Caco-2 (cell line): Measurements from ENCODE around the gene SPTLC2. TPM values are rescaled to one million over a fixed set of nuclear protein-coding genes. Genes with fewer than 3 reads are reported as not detected.
A peak's percentile ranks its signal among the peaks of the same experiment; 100 is the strongest.

ENCODE experiments used
- BruUV-seq: library from RNA; stranded (reverse); fragments of 400-500 nt; replicated peaks from 2 replicates; lab custom pipeline; 2021; lab: Mats Ljungman, UMichigan
- CTCF ChIA-PET: fragments of 300-600 bp; sonication (Branson Sonifier 250); formaldehyde crosslinking; loops from one replicate; lab custom pipeline; 2022; ENCODE audit warnings: antibody characterized with exemption; lab: Charles Lee
- POLR2A ChIA-PET: fragments of 300-600 bp; sonication (Branson Sonifier 250); formaldehyde crosslinking; loops from one replicate; lab custom pipeline; 2022; ENCODE audit warnings: antibody characterized with exemption; lab: Charles Lee
- DNase-seq, 2 experiments: peaks; one replicate each; pipeline versions ENCODE4 v3.0.0 to v3.0.0-alpha.2; 2020 to 2022
- H3K27me3 ChIP-seq: replicated peaks from 2 replicates; pipeline ENCODE4 v1.6.0; 2011; ENCODE audit warnings: low read length; ENCODE audit not compliant: control insufficient read depth, insufficient read depth
- H3K36me3 ChIP-seq: 2 replicates; pipeline ENCODE4 v1.5.1; 2011; ENCODE audit warnings: low read length; ENCODE audit not compliant: control insufficient read depth, insufficient read depth
- H3K4me1 ChIP-seq: fragments of 250-450 bp; sonication (Bioruptor Pico); 2 replicates; pipeline ENCODE4 v1.5.1; 2020; ENCODE audit warnings: mild to moderate bottlenecking
- H3K4me3 ChIP-seq: 2 replicates; pipeline ENCODE4 v1.5.1; 2011; ENCODE audit warnings: low read depth, mild to moderate bottlenecking, control low read depth, low read length
- H3K9me3 ChIP-seq: fragments of 250-450 bp; sonication (Bioruptor Pico); 2 replicates; pipeline ENCODE4 v1.5.1; 2020; ENCODE audit warnings: mild to moderate bottlenecking, moderate library complexity
- H3K27ac Mint-ChIP-seq: one replicate; pipeline ENCODE4 v1.8.0; 2022; ENCODE audit warnings: mixed read lengths; ENCODE audit not compliant: unreplicated experiment
- H3K27me3 Mint-ChIP-seq: one replicate; pipeline ENCODE4 v1.8.0; 2022; ENCODE audit warnings: mixed read lengths; ENCODE audit not compliant: insufficient read depth, unreplicated experiment
- H3K36me3 Mint-ChIP-seq: one replicate; pipeline ENCODE4 v1.8.0; 2022; ENCODE audit warnings: mild to moderate bottlenecking, mixed read lengths; ENCODE audit not compliant: insufficient read depth, unreplicated experiment
- H3K4me1 Mint-ChIP-seq: one replicate; pipeline ENCODE4 v1.8.0; 2022; ENCODE audit warnings: low read depth, mixed read lengths; ENCODE audit not compliant: unreplicated experiment
- H3K4me3 Mint-ChIP-seq: one replicate; pipeline ENCODE4 v1.8.0; 2022; ENCODE audit warnings: mild to moderate bottlenecking, moderate library complexity, mixed read lengths; ENCODE audit not compliant: unreplicated experiment
- H3K9me3 Mint-ChIP-seq: one replicate; pipeline ENCODE4 v1.8.0; 2022; ENCODE audit warnings: mixed read lengths; ENCODE audit not compliant: unreplicated experiment
- CTCF ChIP-seq, 2 experiments: fragments of 200-600 bp in 1 of 2; IDR thresholded peaks; 1 replicate in 1 of 2; 2 replicates in 1 of 2; pipeline versions ENCODE4 v1.5.1 to v1.8.0; 2011 to 2022; ENCODE audit warnings: antibody characterized with exemption in 1 of 2, control low read depth in 1 of 2, inconsistent platforms in 1 of 2, low read depth in 1 of 2, low read length in 1 of 2, mild to moderate bottlenecking in 1 of 2, moderate library complexity in 1 of 2; ENCODE audit not compliant: insufficient read depth in 1 of 2, severe bottlenecking in 1 of 2, unreplicated experiment in 1 of 2
- intact Hi-C: fragments of 100-400 bp; cut with micrococcal nuclease; formaldehyde crosslinking; loops from one replicate; pipeline ENCODE4 v1.10.0; 2022; ENCODE audit not compliant: unreplicated experiment
- total RNA-seq: library from RNA; stranded (reverse); gene quantifications from 2 replicates; pipeline ENCODE4 v1.2.3, GENCODE V29; 2022

SPTLC2 gene
- total RNA-seq, 1 experiment from 2014 or later, result 49.6 TPM

- intact Hi-C loops, result loop anchor here (5.0 kb wide), 2 partner anchors 92 to 158 kb away; partner anchors contain the start of genes AHSA1, ALKBH1, SLIRP and VIPAS39
These were observed 890 bp downstream of the SPTLC2 start for GRCh38 chr14:77615361-77616132.

DNA sequence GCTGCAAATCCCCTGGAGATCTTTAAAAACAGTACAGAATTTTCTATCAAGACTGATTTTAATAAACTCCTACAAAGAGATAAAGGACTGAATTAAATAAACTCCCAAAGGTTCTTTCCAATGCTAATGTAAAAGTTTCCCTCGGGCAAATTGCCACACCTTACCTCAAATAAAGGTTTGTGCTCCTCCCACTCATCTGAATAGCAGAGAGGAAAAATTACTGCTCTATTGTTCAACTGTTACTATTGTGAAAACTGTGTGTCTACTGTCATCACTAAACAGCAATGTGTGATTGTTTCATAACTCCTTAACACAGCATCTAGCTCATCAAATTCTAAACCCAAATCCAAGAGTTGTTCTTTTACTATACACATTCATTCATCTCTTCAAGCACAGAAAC is 3.2 kb downstream of the SPTLC2 start:
- Mint-ChIP-seq H3K27me3 (no peaks in the 10 kb centered on the region), H3K9me3 (no peaks in the 10 kb centered on the region), H3K36me3 (peaks cover 13% of the 10 kb centered on the region), H3K27ac (peak overlapping the region; percentile 63), H3K4me3 (peak overlapping the region; percentile 55), H3K4me1 (peaks cover 35% of the 10 kb centered on the region)
- Histone ChIP-seq H3K4me1 (peaks cover 31% of the 10 kb centered on the region), H3K36me3 (no peaks in the 10 kb centered on the region), H3K27me3 (no peaks in the 10 kb centered on the region), H3K4me3 (no peak overlapping the region), H3K9me3 (no peaks in the 10 kb centered on the region)
- CTCF ChIA-PET, result no interaction called here
- POLR2A ChIA-PET, result no interaction called here
- TF ChIP-seq CTCF (IDR thresholded peaks at IDR 0.05; ENCODE audit: insufficient read depth in 1 of 2, low read depth in 1 of 2, low read length in 1 of 2, severe bottlenecking in 1 of 2, unreplicated experiment in 1 of 2), result no peak
- intact Hi-C loops, result no loop called here
- DNase-seq, result no peak
- BruUV-seq, result no TSS peak

More at GRCh38 chr14:77615361-77616132, 890 bp downstream of the SPTLC2 start:
- peak in 1 of 2 experiments; percentile 16 for DNase-seq
- ChIA-PET CTCF (no interaction called here), POLR2A (interaction anchor here (1.0 kb wide), 1 partner anchor 11 kb away, joined by 7 read pairs; no protein-coding TSS in a partner anchor)
- peaks cover 18% of the 10 kb centered on the region for H3K36me3 Mint-ChIP-seq
- peaks cover 28% of the 10 kb centered on the region for H3K4me1 ChIP-seq
- peak overlapping the region; percentile 92 for H3K4me3 ChIP-seq
- no peaks in the 10 kb centered on the region for H3K36me3 ChIP-seq
- no peaks in the 10 kb centered on the region for H3K9me3 ChIP-seq
- peaks cover 30% of the 10 kb centered on the region for H3K4me1 Mint-ChIP-seq
- H3K27ac Mint-ChIP-seq, result peak overlapping the region; percentile 74
- no peak for TF ChIP-seq CTCF (IDR thresholded peaks at IDR 0.05; ENCODE audit: insufficient read depth in 1 of 2, low read depth in 1 of 2, low read length in 1 of 2, severe bottlenecking in 1 of 2, unreplicated experiment in 1 of 2)
- no peaks in the 10 kb centered on the region for H3K9me3 Mint-ChIP-seq
- no TSS peak for BruUV-seq
- no peaks in the 10 kb centered on the region for H3K27me3 Mint-ChIP-seq
- H3K27me3 ChIP-seq, result no peaks in the 10 kb centered on the region
- H3K4me3 Mint-ChIP-seq, result peak overlapping the region; percentile 81

DNA sequence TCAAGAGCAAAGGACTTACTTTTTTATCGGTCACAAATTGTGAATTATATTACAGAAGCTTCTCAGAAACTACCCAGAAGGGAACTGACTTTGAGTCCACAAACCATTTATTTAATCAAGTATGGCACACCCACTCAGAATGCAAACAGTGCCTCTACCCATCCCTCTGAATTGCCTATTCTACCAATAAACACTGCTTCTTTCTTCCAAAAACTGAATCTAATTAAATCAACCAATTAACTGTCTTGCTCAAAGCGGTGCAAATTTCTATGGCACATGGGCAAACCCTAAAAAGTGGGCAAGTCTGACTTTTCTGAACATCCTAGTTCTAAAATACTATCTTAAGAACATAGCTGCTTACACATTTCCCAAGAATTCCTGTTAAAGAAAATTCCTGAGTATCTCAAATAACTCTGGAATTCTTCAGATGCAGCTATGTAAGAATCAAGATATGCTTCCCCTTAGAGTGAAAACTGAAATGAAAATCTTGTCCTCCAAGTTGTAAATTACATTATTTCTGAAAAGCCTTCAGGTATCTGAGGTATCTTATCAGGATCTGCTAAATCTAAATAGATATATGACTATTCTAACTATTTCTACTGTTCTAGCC is 4.3 kb downstream of the SPTLC2 start:
- ChIA-PET POLR2A (no interaction called here), CTCF (no interaction called here)

More for the DNA sequence above, 4.3 kb downstream of the SPTLC2 start:
- intact Hi-C loops, result no loop called here
- peaks cover 37% of the 10 kb centered on the region for H3K4me1 ChIP-seq
- no peaks in the 10 kb centered on the region for H3K9me3 Mint-ChIP-seq
- TF ChIP-seq CTCF (IDR thresholded peaks at IDR 0.05; ENCODE audit: insufficient read depth in 1 of 2, low read depth in 1 of 2, low read length in 1 of 2, severe bottlenecking in 1 of 2, unreplicated experiment in 1 of 2), result no peak
- peaks cover 13% of the 10 kb centered on the region for H3K36me3 Mint-ChIP-seq
- no peak for DNase-seq
- peak overlapping the region; percentile 50 for H3K27ac Mint-ChIP-seq
- no peaks in the 10 kb centered on the region for H3K9me3 ChIP-seq
- H3K27me3 Mint-ChIP-seq, result no peaks in the 10 kb centered on the region
- peak overlapping the region; percentile 53 for H3K4me3 Mint-ChIP-seq
- peaks cover 39% of the 10 kb centered on the region for H3K4me1 Mint-ChIP-seq
- H3K36me3 ChIP-seq, result no peaks in the 10 kb centered on the region
- no peak overlapping the region for H3K4me3 ChIP-seq
- no TSS peak for BruUV-seq
- H3K27me3 ChIP-seq, result no peaks in the 10 kb centered on the region
